Measurements from ENCODE around the gene PCDH9.

The PCDH9 gene

DNA sequence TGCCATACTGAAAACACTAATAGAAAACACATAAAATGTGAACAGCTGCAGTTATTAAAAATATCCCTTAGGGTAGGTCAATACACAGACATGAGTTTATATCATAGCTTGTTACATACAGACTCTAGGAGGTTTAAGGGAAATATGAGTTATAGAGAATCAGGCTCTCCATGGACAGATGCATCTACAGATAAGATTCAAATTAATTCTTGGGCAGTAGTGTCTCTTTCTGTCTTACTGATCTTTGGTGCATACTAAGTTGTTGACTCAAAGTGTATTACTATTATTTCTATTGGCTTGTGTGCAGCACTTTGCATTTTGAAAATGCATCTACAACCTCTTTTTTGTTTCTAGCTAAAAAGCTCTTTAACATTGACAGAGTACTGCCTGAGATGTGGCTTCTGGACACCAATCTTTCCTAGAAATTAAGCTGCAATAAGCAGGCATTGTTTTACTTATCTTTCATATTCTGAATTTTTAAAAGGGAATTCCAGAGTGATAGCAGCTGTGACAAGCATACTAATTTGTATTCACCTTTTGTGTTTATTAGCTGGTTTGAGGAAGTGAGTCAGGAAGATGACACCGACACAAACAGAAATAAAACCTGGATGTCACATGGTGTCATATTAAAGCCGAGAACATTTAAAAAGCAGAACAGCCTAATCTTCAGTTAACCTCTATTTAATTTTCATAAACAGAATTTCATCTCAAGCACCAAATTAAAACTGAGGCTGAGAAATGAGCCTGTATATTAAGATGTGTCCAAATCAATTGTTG, 399.0 kb downstream of the PCDH9 start:
- Histone ChIP-seq H3K4me1 (ENCODE audit: control insufficient read depth, insufficient read depth, low read length, unreplicated experiment) (peaks cover 9% of the 10 kb centered on the region), H3K27ac (ENCODE audit: low read depth, low read length) (no peak overlapping the region), H3K36me3 (ENCODE audit: insufficient read depth, low read length) (no peaks in the 10 kb centered on the region), H2AFZ (ENCODE audit: low read length, unreplicated experiment) (peak overlapping the region; percentile 3), H3K4me3 (ENCODE audit: low read depth, low read length) (no peak overlapping the region), H3K27me3 (ENCODE audit: insufficient read depth, low read length) (no peaks in the 10 kb centered on the region), H3K79me2 (ENCODE audit: control insufficient read depth, insufficient read depth, low read length, unreplicated experiment) (no peaks in the 10 kb centered on the region)

DNA sequence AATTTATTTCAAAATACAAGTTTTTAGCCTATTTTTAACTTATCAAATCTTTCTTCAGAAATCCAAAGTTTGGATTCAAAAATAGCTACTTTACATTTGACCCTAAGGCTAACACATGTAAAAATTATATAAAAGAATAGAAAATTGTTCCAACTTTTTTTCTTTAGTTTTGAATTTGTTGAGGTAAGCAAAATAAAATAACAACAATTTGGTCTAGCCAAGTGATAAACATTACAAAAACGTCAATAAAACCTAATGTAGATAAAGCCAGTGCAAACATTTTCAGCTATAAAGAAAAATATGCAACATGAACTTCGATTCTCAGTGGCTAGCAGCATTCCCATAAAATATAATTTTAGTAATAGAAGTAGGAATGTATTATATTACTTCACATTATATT, 400.3 kb downstream of the PCDH9 start:
- Histone ChIP-seq H3K79me2 (ENCODE audit: control insufficient read depth, insufficient read depth, low read length, unreplicated experiment) (no peaks in the 10 kb centered on the region), H3K4me3 (ENCODE audit: low read depth, low read length) (no peak overlapping the region), H3K4me1 (ENCODE audit: control insufficient read depth, insufficient read depth, low read length, unreplicated experiment) (peaks cover 9% of the 10 kb centered on the region), H3K27ac (ENCODE audit: low read depth, low read length) (no peak overlapping the region), H2AFZ (ENCODE audit: low read length, unreplicated experiment) (no peak overlapping the region), H3K36me3 (ENCODE audit: insufficient read depth, low read length) (no peaks in the 10 kb centered on the region), H3K27me3 (ENCODE audit: insufficient read depth, low read length) (no peaks in the 10 kb centered on the region)

- Histone ChIP-seq H3K27ac (ENCODE audit: low read depth, low read length) (no peak overlapping the region), H2AFZ (ENCODE audit: low read length, unreplicated experiment) (no peak overlapping the region)
Measured at GRCh38 chr13:66826398-66826797, 403.7 kb downstream of the PCDH9 start.

DNA sequence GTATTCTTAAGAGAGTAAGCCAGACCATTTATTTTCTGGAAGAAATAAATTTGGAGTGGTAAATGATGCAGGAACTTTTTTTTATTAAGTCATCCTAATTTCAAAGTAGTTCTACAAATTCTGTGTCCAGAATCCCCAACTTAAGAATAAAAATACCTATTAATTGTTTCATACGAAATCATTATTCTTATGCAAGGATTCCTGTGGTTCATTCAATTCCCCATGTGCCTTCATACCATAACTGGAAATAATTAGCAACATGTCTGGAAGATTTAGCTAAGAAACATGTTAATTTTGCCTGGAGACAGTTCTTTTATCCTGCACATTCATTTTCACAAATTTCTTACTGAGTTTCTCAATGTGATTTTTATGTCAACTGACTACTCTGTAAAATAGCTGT, 408.6 kb downstream of the PCDH9 start:
- no peaks in the 10 kb centered on the region for H3K36me3 ChIP-seq (ENCODE audit: insufficient read depth, low read length)
- peaks cover under 1% of the 10 kb centered on the region for H3K4me1 ChIP-seq (ENCODE audit: control insufficient read depth, insufficient read depth, low read length, unreplicated experiment)
- H2AFZ ChIP-seq (ENCODE audit: low read length, unreplicated experiment) = no peak overlapping the region
- H3K79me2 ChIP-seq (ENCODE audit: control insufficient read depth, insufficient read depth, low read length, unreplicated experiment) = no peaks in the 10 kb centered on the region
- no peak overlapping the region for H3K4me3 ChIP-seq (ENCODE audit: low read depth, low read length)
- H3K27ac ChIP-seq (ENCODE audit: low read depth, low read length) = no peak overlapping the region
- H3K27me3 ChIP-seq (ENCODE audit: insufficient read depth, low read length) = no peaks in the 10 kb centered on the region

More at GRCh38 chr13:66826398-66826797, 403.7 kb downstream of the PCDH9 start:
- Histone ChIP-seq H3K27me3 (ENCODE audit: insufficient read depth, low read length) (no peaks in the 10 kb centered on the region), H3K36me3 (ENCODE audit: insufficient read depth, low read length) (no peaks in the 10 kb centered on the region), H3K79me2 (ENCODE audit: control insufficient read depth, insufficient read depth, low read length, unreplicated experiment) (no peaks in the 10 kb centered on the region), H3K4me1 (ENCODE audit: control insufficient read depth, insufficient read depth, low read length, unreplicated experiment) (peaks cover 7% of the 10 kb centered on the region), H3K4me3 (ENCODE audit: low read depth, low read length) (no peak overlapping the region)

GRCh38 chr13:66811455-66811854, 418.7 kb downstream of the PCDH9 start:
- Histone ChIP-seq H3K36me3 (ENCODE audit: insufficient read depth, low read length) (no peaks in the 10 kb centered on the region), H3K79me2 (ENCODE audit: control insufficient read depth, insufficient read depth, low read length, unreplicated experiment) (no peaks in the 10 kb centered on the region), H3K4me1 (ENCODE audit: control insufficient read depth, insufficient read depth, low read length, unreplicated experiment) (no peaks in the 10 kb centered on the region), H3K27ac (ENCODE audit: low read depth, low read length) (no peak overlapping the region), H3K4me3 (ENCODE audit: low read depth, low read length) (no peak overlapping the region), H2AFZ (ENCODE audit: low read length, unreplicated experiment) (no peak overlapping the region), H3K27me3 (ENCODE audit: insufficient read depth, low read length) (no peaks in the 10 kb centered on the region)

GRCh38 chr13:66809485-66809884, 420.7 kb downstream of the PCDH9 start:
- no peak overlapping the region for H2AFZ ChIP-seq (ENCODE audit: low read length, unreplicated experiment)
- no peak overlapping the region for H3K4me3 ChIP-seq (ENCODE audit: low read depth, low read length)
- no peaks in the 10 kb centered on the region for H3K27me3 ChIP-seq (ENCODE audit: insufficient read depth, low read length)
- H3K36me3 ChIP-seq (ENCODE audit: insufficient read depth, low read length) = no peaks in the 10 kb centered on the region
- no peaks in the 10 kb centered on the region for H3K4me1 ChIP-seq (ENCODE audit: control insufficient read depth, insufficient read depth, low read length, unreplicated experiment)
- no peak overlapping the region for H3K27ac ChIP-seq (ENCODE audit: low read depth, low read length)
- H3K79me2 ChIP-seq (ENCODE audit: control insufficient read depth, insufficient read depth, low read length, unreplicated experiment) = no peaks in the 10 kb centered on the region

GRCh38 chr13:66807251-66807650, 422.9 kb downstream of the PCDH9 start:
- Histone ChIP-seq H3K36me3 (ENCODE audit: insufficient read depth, low read length) (no peaks in the 10 kb centered on the region), H3K27ac (ENCODE audit: low read depth, low read length) (no peak overlapping the region), H3K4me3 (ENCODE audit: low read depth, low read length) (no peak overlapping the region), H3K27me3 (ENCODE audit: insufficient read depth, low read length) (no peaks in the 10 kb centered on the region), H2AFZ (ENCODE audit: low read length, unreplicated experiment) (no peak overlapping the region), H3K4me1 (ENCODE audit: control insufficient read depth, insufficient read depth, low read length, unreplicated experiment) (no peaks in the 10 kb centered on the region), H3K79me2 (ENCODE audit: control insufficient read depth, insufficient read depth, low read length, unreplicated experiment) (no peaks in the 10 kb centered on the region)

GRCh38 chr13:66805657-66806056, 424.5 kb downstream of the PCDH9 start:
- Histone ChIP-seq H3K27ac (ENCODE audit: low read depth, low read length) (no peak overlapping the region), H3K79me2 (ENCODE audit: control insufficient read depth, insufficient read depth, low read length, unreplicated experiment) (no peaks in the 10 kb centered on the region), H3K27me3 (ENCODE audit: insufficient read depth, low read length) (no peaks in the 10 kb centered on the region), H3K4me3 (ENCODE audit: low read depth, low read length) (no peak overlapping the region), H3K4me1 (ENCODE audit: control insufficient read depth, insufficient read depth, low read length, unreplicated experiment) (no peaks in the 10 kb centered on the region), H3K36me3 (ENCODE audit: insufficient read depth, low read length) (no peaks in the 10 kb centered on the region), H2AFZ (ENCODE audit: low read length, unreplicated experiment) (no peak overlapping the region)

- Histone ChIP-seq H3K79me2 (ENCODE audit: control insufficient read depth, insufficient read depth, low read length, unreplicated experiment) (no peaks in the 10 kb centered on the region), H3K4me1 (ENCODE audit: control insufficient read depth, insufficient read depth, low read length, unreplicated experiment) (no peaks in the 10 kb centered on the region), H3K4me3 (ENCODE audit: low read depth, low read length) (no peak overlapping the region), H3K27ac (ENCODE audit: low read depth, low read length) (no peak overlapping the region), H2AFZ (ENCODE audit: low read length, unreplicated experiment) (no peak overlapping the region), H3K27me3 (ENCODE audit: insufficient read depth, low read length) (no peaks in the 10 kb centered on the region), H3K36me3 (ENCODE audit: insufficient read depth, low read length) (no peaks in the 10 kb centered on the region)
Measured at GRCh38 chr13:66803808-66804456, 426.2 kb downstream of the PCDH9 start.

- Histone ChIP-seq H3K4me1 (ENCODE audit: control insufficient read depth, insufficient read depth, low read length, unreplicated experiment) (no peaks in the 10 kb centered on the region), H2AFZ (ENCODE audit: low read length, unreplicated experiment) (no peak overlapping the region), H3K4me3 (ENCODE audit: low read depth, low read length) (no peak overlapping the region), H3K79me2 (ENCODE audit: control insufficient read depth, insufficient read depth, low read length, unreplicated experiment) (no peaks in the 10 kb centered on the region), H3K27me3 (ENCODE audit: insufficient read depth, low read length) (no peaks in the 10 kb centered on the region), H3K27ac (ENCODE audit: low read depth, low read length) (no peak overlapping the region), H3K36me3 (ENCODE audit: insufficient read depth, low read length) (no peaks in the 10 kb centered on the region)
Measured at GRCh38 chr13:66803013-66803807, 426.9 kb downstream of the PCDH9 start.
